Heart left ventricle (tissue), 16 donors: ENCODE measurements around the gene CCR2. TPM values are rescaled to one million over a fixed set of nuclear protein-coding genes. Genes with fewer than 3 reads are reported as not detected.
"Not testable (repeated sequence)": the region's sequence is repeated elsewhere in the genome, so short reads cannot be mapped to it uniquely, and the experiment has no call there.

Experiments
- ATAC-seq, 4 donors: fragments of 200-7000 bp; cut with Tn5 transposase; one replicate each; pipeline ENCODE4 v1.9.1; 2020 to 2022; ENCODE audit warnings: moderate library complexity in 4 of 4, mild to moderate bottlenecking in 3 of 4, moderate number of reproducible peaks in 1 of 4
- DNase-seq, 5 donors: peaks; one replicate each; pipeline ENCODE4 v3.0.0-alpha.2; 2020
- H3K27ac ChIP-seq, 12 donors: fragments of 200-600 bp; sonication (generic) in 4 of 12; one replicate each; pipeline versions ENCODE4 v1.5.0 to v1.8.0; 2016 to 2022; ENCODE audit warnings: mild to moderate bottlenecking in 2 of 12
- H3K27me3 ChIP-seq, 9 donors: fragments of 200-600 bp; sonication (generic) in 2 of 9; one replicate each; pipeline versions ENCODE4 v1.5.1 to v1.8.0; 2016 to 2022; ENCODE audit warnings: mild to moderate bottlenecking in 3 of 9
- H3K36me3 ChIP-seq, 9 donors: fragments of 200-600 bp; sonication (generic) in 2 of 9; one replicate each; pipeline versions ENCODE4 v1.5.0 to v1.8.0; 2018 to 2022; ENCODE audit warnings: mild to moderate bottlenecking in 2 of 9
- H3K4me1 ChIP-seq, 12 donors: fragments of 200-600 bp; sonication (generic) in 4 of 12; one replicate each; pipeline versions ENCODE4 v1.5.0 to v1.8.0; 2016 to 2022; ENCODE audit warnings: mild to moderate bottlenecking in 3 of 12
- H3K4me3 ChIP-seq, 12 donors: fragments of 200-600 bp; sonication (generic) in 4 of 12; one replicate each; pipeline versions ENCODE4 v1.5.0 to v1.8.0; 2017 to 2022; ENCODE audit warnings: mild to moderate bottlenecking in 9 of 12, moderate library complexity in 4 of 12
- H3K9me3 ChIP-seq, 12 donors: fragments of 200-600 bp; sonication (generic) in 4 of 12; one replicate each; pipeline versions ENCODE4 v1.5.0 to v1.8.0; 2016 to 2022; ENCODE audit warnings: mild to moderate bottlenecking in 1 of 12
- POLR2A ChIP-seq, 2 donors: fragments of 450-650 bp; IDR thresholded peaks; one replicate each; pipeline ENCODE4 v1.6.1; 2017; ENCODE audit warnings: antibody characterized with exemption in 2 of 2, mild to moderate bottlenecking in 2 of 2, moderate library complexity in 2 of 2
- WGBS, 4 donors: extraction: QIAGEN DNeasy Blood & Tissue Kit in 2 of 4; methylation state at CpG; one replicate each; pipeline versions ENCODE4 v1.1.5 to v1.1.7; 2013 to 2018; 5-methylcytosine and 5-hydroxymethylcytosine counted together
- intact Hi-C, 10 donors: fragments of 100-400 bp; cut with DNase I; formaldehyde crosslinking; loops; one replicate each; pipeline versions ENCODE4 v1.11.1 to v1.14.2; 2022
- polyA plus RNA-seq, 2 donors: library from polyadenylated mRNA; stranded (reverse); fragments of 200-250 nt; gene quantifications; one replicate each; pipeline ENCODE4 v1.2.3, GENCODE V29; 2013
- total RNA-seq, 9 donors: library from RNA; depleted of rRNA in 2 of 9; stranded (reverse); fragments of >200 nt in 2 of 9; fragmentation: NEBNext Ultra II Directional in 3 of 9; extraction: Animal tissue kit (Norgen Biotek cat#: 25700) in 3 of 9; gene quantifications; one replicate each; pipeline versions ENCODE4 v1.1.0 to v1.2.4, GENCODE V29; 2016 to 2023
- TF ChIP-seq, protein P1 (sequence below), 12 donors: fragments of 200-600 bp; sonication (generic) in 4 of 12; IDR thresholded peaks; one replicate each; pipeline versions ENCODE4 v1.5.0 to v1.8.0; 2018 to 2022; ENCODE audit warnings: antibody characterized with exemption in 12 of 12, mild to moderate bottlenecking in 5 of 12
- donor health status: ischemic (EF 13 %, LVEDD 7.1; RV severe dilation, severe dysfunction).
- donor health status: healthy with polysubstance abuse.
- donor health status: DM: no; HTN: yes; CAD: no.
- donor health status: DM: no; HTN: no; CAD: no.
- donor health status: ischemic (EF 25% LVEDD 6.9; RV normal size, moderate dysfunction).
- donor health status: ischemic (EF 25% LVEDD 5.7; RV mildly dilated, moderate dysfunction).
- donor health status: healthy.
- donor health status: DM: yes; HTN: yes; CAD: no.
- donor health status: ischemic (EF 35%, LVEDD 5.7; RV mildly dilated, moderate dysfunction).
- donor health status: nonischemic (EF 11% LVEDD 7.7; RV severe dilation, severe dysfunction).
- donor health status: DM: yes; HTN: yes; CAD: no.
- donor health status: PGD.
- donor health status: ischemic (EF 29% LVEDD 5.4; RV normal size, mild dysfunction).
- donor health status: nonischemic (EF 23%, LVEDD 6.1; RV moderate dilation, normal function).

The CCR2 gene
- total and polyA plus RNA-seq, 11 donors: 0.23 to 10.5 (median 0.93) TPM

DNA sequence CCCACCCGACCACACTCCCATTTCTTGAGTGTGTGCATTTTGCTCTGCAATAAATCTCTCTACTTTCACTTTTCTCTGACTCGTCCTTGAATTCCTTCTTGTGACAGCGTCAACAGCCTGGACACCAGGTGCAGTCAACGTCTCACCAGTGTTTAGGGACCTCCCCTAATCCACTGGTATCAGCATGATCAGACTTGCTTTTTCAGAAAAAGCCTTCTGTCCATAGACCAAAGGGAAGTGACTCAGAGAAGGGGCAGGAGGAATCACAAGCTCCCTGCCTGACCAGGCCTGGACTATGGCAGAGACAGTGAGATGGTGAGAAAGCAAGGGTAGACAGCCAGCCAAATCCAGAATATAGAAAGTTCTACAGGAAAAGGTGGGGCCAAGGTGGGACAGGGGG lies 32.3 kb downstream of the CCR2 start:
- Histone ChIP-seq H3K4me3 (no peak overlapping the region), H3K27me3 (no peaks in the 10 kb centered on the region), H3K4me1 (peaks cover 0 to 33% (median 0%) of the 10 kb centered on the region in 12 donors), H3K36me3 (no peaks in the 10 kb centered on the region), H3K9me3 (no peaks in the 10 kb centered on the region), H3K27ac (no peak overlapping the region)
- no peak for TF ChIP-seq POLR2A (IDR thresholded peaks at IDR 0.05)
- TF ChIP-seq, protein P1, sequence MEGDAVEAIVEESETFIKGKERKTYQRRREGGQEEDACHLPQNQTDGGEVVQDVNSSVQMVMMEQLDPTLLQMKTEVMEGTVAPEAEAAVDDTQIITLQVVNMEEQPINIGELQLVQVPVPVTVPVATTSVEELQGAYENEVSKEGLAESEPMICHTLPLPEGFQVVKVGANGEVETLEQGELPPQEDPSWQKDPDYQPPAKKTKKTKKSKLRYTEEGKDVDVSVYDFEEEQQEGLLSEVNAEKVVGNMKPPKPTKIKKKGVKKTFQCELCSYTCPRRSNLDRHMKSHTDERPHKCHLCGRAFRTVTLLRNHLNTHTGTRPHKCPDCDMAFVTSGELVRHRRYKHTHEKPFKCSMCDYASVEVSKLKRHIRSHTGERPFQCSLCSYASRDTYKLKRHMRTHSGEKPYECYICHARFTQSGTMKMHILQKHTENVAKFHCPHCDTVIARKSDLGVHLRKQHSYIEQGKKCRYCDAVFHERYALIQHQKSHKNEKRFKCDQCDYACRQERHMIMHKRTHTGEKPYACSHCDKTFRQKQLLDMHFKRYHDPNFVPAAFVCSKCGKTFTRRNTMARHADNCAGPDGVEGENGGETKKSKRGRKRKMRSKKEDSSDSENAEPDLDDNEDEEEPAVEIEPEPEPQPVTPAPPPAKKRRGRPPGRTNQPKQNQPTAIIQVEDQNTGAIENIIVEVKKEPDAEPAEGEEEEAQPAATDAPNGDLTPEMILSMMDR (IDR thresholded peaks at IDR 0.05): no peak
- DNase-seq (no peak), ATAC-seq (peak in 2 of 4 donors; percentile 42 to 50)
- WGBS, 4 donors: 42 to 68% (median 59%) methylated on average over 4 of the region's 4 CpGs
- intact Hi-C loops: no loop called here

DNA sequence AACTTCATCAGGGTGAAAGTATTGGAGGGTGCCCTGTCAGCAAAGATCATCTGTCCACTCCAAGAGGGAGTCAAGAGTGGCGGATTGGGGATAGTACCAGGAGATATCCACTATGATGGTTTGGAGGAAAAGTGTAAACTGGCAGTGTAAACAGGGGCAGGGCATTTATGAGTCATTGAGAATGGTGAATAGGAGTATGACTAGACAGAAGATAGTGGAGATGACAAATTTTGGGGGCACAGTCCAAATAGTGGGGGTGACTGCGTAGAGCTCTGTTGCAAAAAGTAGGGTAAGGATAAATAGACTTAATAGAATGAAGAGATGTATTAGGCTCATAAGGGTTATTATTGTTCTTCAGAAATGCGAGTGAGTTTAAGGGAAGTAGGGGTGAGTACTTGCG lies 34.9 kb downstream of the CCR2 start:
- H3K4me3 ChIP-seq, ATAC-seq, H3K27ac ChIP-seq, H3K27me3 ChIP-seq, intact Hi-C loops, H3K36me3 ChIP-seq, H3K9me3 ChIP-seq, DNase-seq: not testable (repeated sequence)
- 90 to 94% (median 92%) methylated on average over 4 of the region's 4 CpGs for WGBS, 4 donors
- H3K4me1 ChIP-seq: peaks cover 0 to 23% (median 0%) of the 10 kb centered on the region in 12 donors

DNA sequence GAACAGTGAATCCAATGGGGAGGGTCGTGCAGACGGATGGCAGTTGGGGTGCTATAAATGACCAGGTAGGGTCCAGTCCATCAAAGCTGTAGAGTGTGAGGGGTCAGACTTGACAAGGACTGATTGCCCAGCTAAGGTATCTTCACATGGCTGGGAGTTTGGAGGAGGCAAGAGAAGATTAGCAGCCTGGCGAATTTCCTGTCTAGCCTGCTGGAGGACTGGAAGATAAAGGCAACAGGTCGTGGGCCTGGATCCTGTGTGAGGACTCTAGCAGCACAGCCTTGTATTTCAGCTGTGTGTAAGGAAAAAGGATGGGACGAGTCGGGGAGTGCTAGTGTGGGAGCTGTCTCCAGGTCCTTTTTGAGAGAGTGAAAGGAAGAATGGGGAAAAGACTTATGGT lies 35.4 kb downstream of the CCR2 start:
- intact Hi-C loops: no loop called here
- WGBS, 4 donors: 68 to 75% (median 71%) methylated on average over 6 of the region's 6 CpGs
- TF ChIP-seq, protein P1 (IDR thresholded peaks at IDR 0.05): no peak
- TF ChIP-seq POLR2A (IDR thresholded peaks at IDR 0.05): no peak

DNA sequence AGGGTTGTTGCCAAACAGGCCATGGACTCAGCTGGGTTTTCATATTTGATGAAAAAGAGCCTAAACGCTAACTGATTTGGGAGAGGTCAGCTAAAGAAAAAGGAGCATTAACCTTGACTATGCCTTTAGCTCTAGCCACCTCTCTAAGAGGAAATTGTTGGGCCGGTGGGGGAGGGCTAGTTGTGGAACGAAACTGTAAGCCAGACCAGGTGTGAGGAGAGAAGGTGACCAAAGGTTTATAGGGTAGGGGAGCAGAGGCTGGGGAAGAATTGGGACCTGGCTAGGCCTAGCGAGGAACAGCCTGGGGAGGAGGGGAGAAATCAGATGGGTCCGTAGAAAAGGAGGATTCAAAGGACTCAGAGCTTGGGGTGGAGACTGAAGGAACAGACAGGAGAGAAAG lies 37.6 kb downstream of the CCR2 start:
- not testable (repeated sequence) for ATAC-seq, H3K9me3 ChIP-seq
- WGBS, 4 donors: 94 to 95% (median 94%) methylated on average over 5 of the region's 5 CpGs

More for the DNA sequence above, 35.4 kb downstream of the CCR2 start:
- Histone ChIP-seq H3K36me3 (no peaks in the 10 kb centered on the region), H3K27me3 (no peaks in the 10 kb centered on the region), H3K27ac (no peak overlapping the region), H3K4me1 (peaks cover 0 to 24% (median 0%) of the 10 kb centered on the region in 12 donors), H3K4me3 (no peak overlapping the region), H3K9me3 (no peaks in the 10 kb centered on the region)
- ATAC-seq: no peak
- DNase-seq: no peak

DNA sequence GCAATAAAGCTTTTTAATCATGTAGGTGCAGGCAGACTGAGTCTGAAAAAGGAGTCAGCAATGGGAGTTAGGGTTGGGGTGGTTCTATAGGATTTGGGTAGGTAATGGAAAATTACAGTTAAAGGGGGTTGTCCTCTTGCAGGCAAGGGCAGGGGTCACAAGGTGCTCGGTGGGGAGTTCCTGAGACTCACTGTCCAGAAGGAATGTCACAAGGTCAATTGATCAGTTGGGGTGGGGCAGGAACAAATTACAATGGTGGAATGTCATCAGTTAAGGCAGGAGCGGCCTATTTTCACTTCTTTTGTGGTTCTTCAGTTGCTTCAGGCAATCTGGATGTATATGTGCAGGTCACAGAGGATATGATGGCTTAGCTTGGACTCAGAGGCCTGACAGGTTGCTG lies 39.1 kb downstream of the CCR2 start:
- no peak for DNase-seq
- Histone ChIP-seq H3K4me1 (peaks cover 0 to 33% (median 0%) of the 10 kb centered on the region in 12 donors), H3K27me3 (no peaks in the 10 kb centered on the region), H3K27ac (no peak overlapping the region), H3K9me3 (no peaks in the 10 kb centered on the region), H3K36me3 (no peaks in the 10 kb centered on the region), H3K4me3 (no peak overlapping the region)
- intact Hi-C loops: no loop called here
- no peak for TF ChIP-seq POLR2A (IDR thresholded peaks at IDR 0.05)
- TF ChIP-seq, protein P1 (IDR thresholded peaks at IDR 0.05): no peak
- 77 to 90% (median 86%) methylated on average over 2 of the region's 2 CpGs for WGBS, 4 donors
- ATAC-seq: no peak

More for the DNA sequence above, 37.6 kb downstream of the CCR2 start:
- H3K27ac ChIP-seq, H3K27me3 ChIP-seq, H3K36me3 ChIP-seq, H3K4me3 ChIP-seq, DNase-seq, intact Hi-C loops: not testable (repeated sequence)
- peaks cover 0 to 34% (median 0%) of the 10 kb centered on the region in 12 donors for H3K4me1 ChIP-seq
